GM12878 (cell line): Measurements from ENCODE around the gene DRAXIN. TPM values are rescaled to one million over a fixed set of nuclear protein-coding genes. Genes with fewer than 3 reads are reported as not detected.

Experiments
- ATAC-seq: fragments of 200-7000 bp; cut with Tn5 transposase; 3 replicates; pipeline ENCODE4 v1.9.1; 2020; ENCODE audit warnings: mild to moderate bottlenecking, moderate library complexity
- BruUV-seq: library from RNA; stranded (reverse); fragments of 400-500 nt; replicated peaks from 2 replicates; lab custom pipeline; 2021; lab: Mats Ljungman, UMichigan
- CTCF ChIA-PET: fragments of 300-600 bp; sonication (Branson Sonifier 250); formaldehyde crosslinking; extraction: SDS; loops from one replicate; lab custom pipeline; 2021; ENCODE audit warnings: inconsistent platforms; lab: Yijun Ruan, JAX
- POLR2A ChIA-PET: fragments of 350-600 bp; formaldehyde crosslinking; extraction: SDS; loops from one replicate; lab custom pipeline; 2021; ENCODE audit warnings: inconsistent platforms; lab: Charles Lee
- RAD21 ChIA-PET: fragments of 300-600 bp; sonication (Branson Sonifier 250); formaldehyde crosslinking; loops from one replicate; lab custom pipeline; 2023; ENCODE audit warnings: antibody characterized with exemption; ENCODE audit not compliant: unreplicated experiment; lab: Charles Lee
- SMC1A ChIA-PET: fragments of 300-600 bp; sonication (Branson Sonifier 250); formaldehyde crosslinking; loops from one replicate; lab custom pipeline; 2023; ENCODE audit not compliant: unreplicated experiment, uncharacterized antibody; lab: Charles Lee
- DNase-seq: peaks from one replicate; pipeline ENCODE4 v3.0.0-alpha.2; 2011; ENCODE audit warnings: low read depth, low spot score
- FAIRE-seq: peaks from 3 replicates; lab custom pipeline; 2011; peaks lifted over from hg19 to GRCh38; lab: Jason Lieb, UNC
- H2AFZ ChIP-seq: 2 replicates; pipeline ENCODE4 v1.6.0; 2011; ENCODE audit warnings: low read depth, low read length, control low read depth; ENCODE audit not compliant: control insufficient read depth
- H3K27ac ChIP-seq: 2 replicates; pipeline ENCODE4 v1.5.1; 2011; ENCODE audit warnings: control low read depth; ENCODE audit not compliant: control insufficient read depth, insufficient read depth
- H3K27me3 ChIP-seq, 2 experiments: replicated peaks in 1 of 2; 2 replicates each; pipeline versions ENCODE4 v1.6.0 to v1.6.1; 2011; ENCODE audit warnings: low read length in 1 of 2; ENCODE audit not compliant: control insufficient read depth in 2 of 2, insufficient read depth in 2 of 2
- H3K36me3 ChIP-seq, 2 experiments: 2 replicates each; pipeline ENCODE4 v1.5.1; 2011; ENCODE audit warnings: low read length in 1 of 2; ENCODE audit not compliant: control insufficient read depth in 2 of 2, insufficient read depth in 2 of 2
- H3K4me1 ChIP-seq: 2 replicates; pipeline ENCODE4 v1.6.1; 2011; ENCODE audit warnings: mild to moderate bottlenecking, low read length, moderate library complexity, mixed read lengths; ENCODE audit not compliant: control insufficient read depth, insufficient read depth
- H3K4me2 ChIP-seq: 2 replicates; pipeline ENCODE4 v1.6.0; 2011; ENCODE audit warnings: control low read depth; ENCODE audit not compliant: control insufficient read depth, insufficient read depth
- H3K4me3 ChIP-seq: fragments of 200-600 bp; sonication (generic); 2 replicates; pipeline ENCODE4 v1.5.1; 2016
- H3K79me2 ChIP-seq: 2 replicates; pipeline ENCODE4 v1.6.0; 2011; ENCODE audit warnings: low read length; ENCODE audit not compliant: control insufficient read depth, insufficient read depth
- H3K9ac ChIP-seq: 2 replicates; pipeline ENCODE4 v1.8.0; 2011; ENCODE audit warnings: low read length, control low read depth, mixed read lengths; ENCODE audit not compliant: control insufficient read depth, insufficient read depth
- H3K9me3 ChIP-seq: replicated peaks from 3 replicates; pipeline ENCODE4 v1.5.1; 2011; ENCODE audit warnings: mild to moderate bottlenecking, low read length; ENCODE audit not compliant: control insufficient read depth, insufficient read depth
- H4K20me1 ChIP-seq: 2 replicates; pipeline ENCODE4 v1.6.0; 2011; ENCODE audit not compliant: control insufficient read depth, insufficient read depth
- BHLHE40 ChIP-seq, 2 experiments: fragments of 450-650 bp in 1 of 2; IDR thresholded peaks; 2 replicates each; pipeline ENCODE4 v1.6.1; 2011 to 2017; ENCODE audit warnings: low read depth in 2 of 2, borderline replicate concordance in 1 of 2, improper control_type of control experiment in 1 of 2, low read length in 1 of 2, mild to moderate bottlenecking in 1 of 2
- BMI1 ChIP-seq: fragments of 450-650 bp; IDR thresholded peaks from 2 replicates; pipeline ENCODE4 v1.6.1; 2016; ENCODE audit warnings: mild to moderate bottlenecking, moderate library complexity, borderline replicate concordance
- HDAC2 ChIP-seq: fragments of 200-600 bp; sonication (generic); IDR thresholded peaks from 2 replicates; pipeline ENCODE4 v1.6.1; 2017
- KAT2A ChIP-seq: conservative IDR thresholded peaks from 2 replicates; pipeline ENCODE4 v1.6.1; 2011; ENCODE audit warnings: low read depth, low read length; ENCODE audit not compliant: control insufficient read depth
- KLF5 ChIP-seq: fragments of 450-650 bp; IDR thresholded peaks from 2 replicates; pipeline ENCODE4 v1.6.1; 2014; ENCODE audit warnings: mild to moderate bottlenecking; ENCODE audit not compliant: partially characterized antibody
- MYC ChIP-seq: IDR thresholded peaks from 2 replicates; pipeline ENCODE4 v1.6.1; 2011; ENCODE audit warnings: mild to moderate bottlenecking, low read length, moderate library complexity, inconsistent platforms; ENCODE audit not compliant: insufficient read depth, insufficient replicate concordance, insufficient read length, severe bottlenecking
- NFXL1 ChIP-seq: fragments of 450-650 bp; IDR thresholded peaks from 2 replicates; pipeline ENCODE4 v1.6.1; 2017; ENCODE audit warnings: antibody characterized with exemption, mild to moderate bottlenecking, borderline replicate concordance
- POLR2A ChIP-seq: IDR thresholded peaks from 2 replicates; pipeline ENCODE4 v1.6.1; 2011; ENCODE audit warnings: low read depth, mild to moderate bottlenecking, low read length
- POLR2AphosphoS5 ChIP-seq: IDR thresholded peaks from 2 replicates; pipeline ENCODE4 v1.6.1; 2011; ENCODE audit warnings: mild to moderate bottlenecking, low read length, inconsistent platforms
- SMC3 ChIP-seq: IDR thresholded peaks from 2 replicates; pipeline ENCODE4 v1.6.1; 2011; ENCODE audit warnings: low read length, improper control_type of control experiment, borderline replicate concordance
- STAT1 ChIP-seq: fragments of 450-650 bp; conservative IDR thresholded peaks from 2 replicates; pipeline ENCODE4 v1.6.1; 2014; ENCODE audit warnings: antibody characterized with exemption, mild to moderate bottlenecking
- SUZ12 ChIP-seq: fragments of 200-600 bp; sonication (generic); IDR thresholded peaks from one replicate; pipeline ENCODE4 v1.6.1; 2018; ENCODE audit warnings: antibody characterized with exemption, mild to moderate bottlenecking; ENCODE audit not compliant: unreplicated experiment
- TCF12 ChIP-seq: IDR thresholded peaks from 2 replicates; pipeline ENCODE4 v1.6.1; 2011; ENCODE audit warnings: low read depth, mild to moderate bottlenecking, low read length
- ZNF217 ChIP-seq: fragments of 450-650 bp; IDR thresholded peaks from 2 replicates; pipeline ENCODE4 v1.6.1; 2017; ENCODE audit warnings: antibody characterized with exemption, mild to moderate bottlenecking
- ZNF274 ChIP-seq: IDR thresholded peaks from one replicate; pipeline ENCODE4 v1.8.0; 2011; ENCODE audit not compliant: insufficient read length, insufficient read depth
- ZSCAN29 ChIP-seq: fragments of 450-650 bp; IDR thresholded peaks from 2 replicates; pipeline ENCODE4 v1.6.1; 2017; ENCODE audit warnings: mild to moderate bottlenecking, moderate library complexity
- WGBS: methylation state at CpG from one replicate; pipeline ENCODE4 v1.1.6; 2016; ENCODE audit warnings: low lambda C conversion rate; ENCODE audit not compliant: insufficient replicate concordance, insufficient coverage; ENCODE audit errors: missing lambda C conversion rate; 5-methylcytosine and 5-hydroxymethylcytosine counted together
- in situ Hi-C: fragments of 300-500 bp; cut with MboI; formaldehyde crosslinking; loops from 9 replicates; pipeline ENCODE4 v1.14.3; 2018; ENCODE audit warnings: mixed read lengths
- intact Hi-C: fragments of 100-400 bp; cut with micrococcal nuclease; formaldehyde crosslinking; loops from one replicate; pipeline ENCODE4 v1.14.2; 2022; ENCODE audit not compliant: unreplicated experiment
- polyA plus RNA-seq, 11 experiments: library from polyadenylated mRNA; depleted of rRNA in 4 of 11; unstranded in 6 of 11; stranded (reverse) in 5 of 11; fragments of >200 nt; fragmentation: Nextera tagmentation in 4 of 11; fragmentation: Illumina TruSeq in 1 of 11; extraction: Ambion mirVana in 4 of 11; extraction: Trizol in 1 of 11; gene quantifications; 1 replicate in 1 of 11; 2 replicates in 10 of 11; pipeline versions ENCODE4 v1.2.1 to v1.2.3, GENCODE V29; 2011 to 2016; ENCODE audit warnings: inconsistent platforms in 2 of 11, missing spikeins in 2 of 11, low read depth in 1 of 11
- total RNA-seq, 4 experiments: library from RNA; depleted of rRNA in 3 of 4; stranded (reverse); fragments of >200 nt in 3 of 4; fragmentation: Illumina TruSeq in 1 of 4; extraction: Trizol in 1 of 4; gene quantifications; 2 replicates each; pipeline versions ENCODE4 v1.2.1 to v1.2.3, GENCODE V29; 2013 to 2021
- TF ChIP-seq, protein P1 (sequence below): fragments of 450-650 bp; IDR thresholded peaks from 2 replicates; pipeline ENCODE4 v1.6.1; 2017; ENCODE audit warnings: mild to moderate bottlenecking

DRAXIN gene
- total and polyA plus RNA-seq, 10 of the 15 experiments (the other 5 are each of a cell fraction or from before 2014, with no cell fraction given), result 0.01 to 0.05 (median 0.03) TPM; not detected in 3

DNA sequence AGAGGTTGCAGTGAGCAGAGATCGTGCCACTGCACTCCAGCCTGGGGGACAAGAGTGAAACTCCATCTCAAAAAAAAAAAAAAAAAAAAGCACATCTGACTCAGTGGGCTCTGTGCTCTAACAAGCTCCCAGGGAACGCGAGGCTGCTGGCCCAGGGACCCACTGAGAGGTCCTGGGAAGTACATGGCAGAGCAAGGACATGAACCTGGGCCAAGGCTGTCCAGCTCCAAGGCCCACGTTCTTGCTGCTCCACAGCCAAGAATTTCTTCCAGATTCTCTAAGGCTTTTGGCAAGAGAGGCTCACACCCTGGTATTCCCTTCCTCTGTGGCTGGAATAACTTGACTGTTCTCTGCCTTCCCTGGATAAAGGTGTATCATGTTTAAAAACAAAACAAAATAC is 29.0 kb downstream of the DRAXIN start:
- H3K27me3 ChIP-seq, result no peaks in the 10 kb centered on the region
- no peak overlapping the region for H3K9ac ChIP-seq
- POLR2A ChIA-PET, result no interaction called here
- 25% methylated on average over 4 of the region's 4 CpGs for WGBS
- H4K20me1 ChIP-seq, result no peaks in the 10 kb centered on the region
- no TSS peak for BruUV-seq
- CTCF ChIA-PET, result interaction anchor here (0.7 to 3.9 kb wide), 11 partner anchors 11 to 137 kb away, joined by 3 to 36 read pairs (median 5); partner anchors contain the start of genes AGTRAP, FBXO2 and FBXO6
- H3K4me3 ChIP-seq, result no peak overlapping the region
- in situ Hi-C loops (no loop called here), intact Hi-C loops (no loop called here)
- DNase-seq (no peak), FAIRE-seq (no peak), ATAC-seq (no peak)
- SMC1A ChIA-PET, result interaction anchor here (1.1 to 2.6 kb wide), 5 partner anchors 12 to 61 kb away, joined by 3 to 14 read pairs (median 8); partner anchors contain the start of gene FBXO6
- H3K4me2 ChIP-seq, result no peak overlapping the region
- RAD21 ChIA-PET, result interaction anchor here (1.8 to 3.1 kb wide), 4 partner anchors 57 to 683 kb away, joined by 6 to 28 read pairs (median 19); partner anchors contain the start of gene FBXO6
- peaks cover 5% of the 10 kb centered on the region; the same call in 1 of the 2 replicates for H3K4me1 ChIP-seq
- H3K9me3 ChIP-seq, result no peaks in the 10 kb centered on the region
- TF ChIP-seq NFXL1, result no peak
- TF ChIP-seq ZNF217, result no peak
- TF ChIP-seq TCF12, result no peak
- TF ChIP-seq KAT2A, result no peak
- no peak for TF ChIP-seq SUZ12
- no peak for TF ChIP-seq BMI1
- TF ChIP-seq HDAC2, result no peak
- no peak for TF ChIP-seq SMC3
- no peak for TF ChIP-seq POLR2A
- TF ChIP-seq, protein P1, sequence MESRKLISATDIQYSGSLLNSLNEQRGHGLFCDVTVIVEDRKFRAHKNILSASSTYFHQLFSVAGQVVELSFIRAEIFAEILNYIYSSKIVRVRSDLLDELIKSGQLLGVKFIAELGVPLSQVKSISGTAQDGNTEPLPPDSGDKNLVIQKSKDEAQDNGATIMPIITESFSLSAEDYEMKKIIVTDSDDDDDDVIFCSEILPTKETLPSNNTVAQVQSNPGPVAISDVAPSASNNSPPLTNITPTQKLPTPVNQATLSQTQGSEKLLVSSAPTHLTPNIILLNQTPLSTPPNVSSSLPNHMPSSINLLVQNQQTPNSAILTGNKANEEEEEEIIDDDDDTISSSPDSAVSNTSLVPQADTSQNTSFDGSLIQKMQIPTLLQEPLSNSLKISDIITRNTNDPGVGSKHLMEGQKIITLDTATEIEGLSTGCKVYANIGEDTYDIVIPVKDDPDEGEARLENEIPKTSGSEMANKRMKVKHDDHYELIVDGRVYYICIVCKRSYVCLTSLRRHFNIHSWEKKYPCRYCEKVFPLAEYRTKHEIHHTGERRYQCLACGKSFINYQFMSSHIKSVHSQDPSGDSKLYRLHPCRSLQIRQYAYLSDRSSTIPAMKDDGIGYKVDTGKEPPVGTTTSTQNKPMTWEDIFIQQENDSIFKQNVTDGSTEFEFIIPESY, result no peak
- no peak for TF ChIP-seq POLR2AphosphoS5
- no peak for TF ChIP-seq MYC
- TF ChIP-seq STAT1, result no peak
- TF ChIP-seq BHLHE40 (IDR thresholded peaks at IDR 0.05; ENCODE audit: borderline replicate concordance in 1 of 2, low read depth in 2 of 2, low read length in 1 of 2), result no peak
- TF ChIP-seq ZNF274, result no peak
- no peak for TF ChIP-seq KLF5
- no peak for TF ChIP-seq ZSCAN29
- H3K27ac ChIP-seq, result no peak overlapping the region
- H2AFZ ChIP-seq, result no peak overlapping the region
- no peaks in the 10 kb centered on the region for H3K79me2 ChIP-seq
- H3K36me3 ChIP-seq, result no peaks in the 10 kb centered on the region
